ENCODE measurements around the gene FHIT. TPM values are rescaled to one million over a fixed set of nuclear protein-coding genes. Genes with fewer than 3 reads are reported as not detected.

Gene FHIT
- total RNA-seq, 1 experiment from 2014 or later = 9.8 TPM

- no peaks in the 10 kb centered on the region for H3K9me2 ChIP-seq (ENCODE audit: insufficient read depth)
- H3K9me3 ChIP-seq (ENCODE audit: insufficient read depth, low read depth) = no peaks in the 10 kb centered on the region
- intact Hi-C loops (cut with micrococcal nuclease; ENCODE audit: unreplicated experiment) = no loop called here
- no peaks in the 10 kb centered on the region for H3K4me1 ChIP-seq (replicated peaks; ENCODE audit: insufficient read depth)
- TF ChIP-seq EZH2 (IDR thresholded peaks at IDR 0.05; ENCODE audit: low read depth) (no peak), CTCF (conservative IDR thresholded peaks at IDR 0.05) (no peak)
- H3K4me3 ChIP-seq = no peak overlapping the region
- no peaks in the 10 kb centered on the region for H3K79me2 ChIP-seq (ENCODE audit: low read depth)
- no peak for DNase-seq
- H3F3A ChIP-seq (ENCODE audit: insufficient read depth, low read depth) = no peaks in the 10 kb centered on the region
- no peak overlapping the region for H2AFZ ChIP-seq
- no TSS peak for BruUV-seq (replicated peaks)
- H3K4me2 ChIP-seq = no peak overlapping the region
- no peak overlapping the region for H3K27ac ChIP-seq
- no peaks in the 10 kb centered on the region for H3K27me3 ChIP-seq (ENCODE audit: insufficient read depth, low read depth)
- H4K20me1 ChIP-seq (ENCODE audit: insufficient read depth) = no peaks in the 10 kb centered on the region
- POLR2A ChIA-PET (ENCODE audit: unreplicated experiment) = no interaction called here
- CTCF ChIA-PET = no interaction called here
- H3K36me3 ChIP-seq (ENCODE audit: low read depth) = no peaks in the 10 kb centered on the region
These were observed 458.9 kb downstream of the FHIT start for GRCh38 chr3:60792249-60792852.

GRCh38 chr3:60788185-60788584 lies 463.1 kb downstream of the FHIT start:
- Histone ChIP-seq H3K36me3 (ENCODE audit: low read depth) (no peaks in the 10 kb centered on the region), H4K20me1 (ENCODE audit: insufficient read depth) (no peaks in the 10 kb centered on the region), H2AFZ (no peak overlapping the region), H3K79me2 (ENCODE audit: low read depth) (no peaks in the 10 kb centered on the region), H3K9me3 (ENCODE audit: insufficient read depth, low read depth) (no peaks in the 10 kb centered on the region), H3K4me3 (no peak overlapping the region), H3K27ac (no peak overlapping the region), H3K4me2 (no peak overlapping the region), H3K9me2 (ENCODE audit: insufficient read depth) (no peaks in the 10 kb centered on the region), H3K4me1 (replicated peaks; ENCODE audit: insufficient read depth) (no peaks in the 10 kb centered on the region), H3K27me3 (ENCODE audit: insufficient read depth, low read depth) (no peaks in the 10 kb centered on the region), H3F3A (ENCODE audit: insufficient read depth, low read depth) (no peaks in the 10 kb centered on the region)
- intact Hi-C loops (cut with micrococcal nuclease; ENCODE audit: unreplicated experiment) = no loop called here
- ChIA-PET POLR2A (ENCODE audit: unreplicated experiment) (no interaction called here), CTCF (no interaction called here)
- BruUV-seq (replicated peaks) = no TSS peak
- TF ChIP-seq EZH2 (IDR thresholded peaks at IDR 0.05; ENCODE audit: low read depth) (no peak), CTCF (conservative IDR thresholded peaks at IDR 0.05) (no peak)
- no peak for DNase-seq

GRCh38 chr3:60781935-60782334 lies 469.3 kb downstream of the FHIT start:
- TF ChIP-seq CTCF (conservative IDR thresholded peaks at IDR 0.05) = no peak
- no peak for TF ChIP-seq EZH2 (IDR thresholded peaks at IDR 0.05; ENCODE audit: low read depth)
- Histone ChIP-seq H3K27ac (no peak overlapping the region), H3K36me3 (ENCODE audit: low read depth) (no peaks in the 10 kb centered on the region), H3K9me2 (ENCODE audit: insufficient read depth) (no peaks in the 10 kb centered on the region), H3F3A (ENCODE audit: insufficient read depth, low read depth) (no peaks in the 10 kb centered on the region), H3K9me3 (ENCODE audit: insufficient read depth, low read depth) (no peaks in the 10 kb centered on the region), H2AFZ (no peak overlapping the region), H3K4me1 (replicated peaks; ENCODE audit: insufficient read depth) (no peaks in the 10 kb centered on the region), H3K27me3 (ENCODE audit: insufficient read depth, low read depth) (no peaks in the 10 kb centered on the region), H3K4me3 (no peak overlapping the region), H3K79me2 (ENCODE audit: low read depth) (no peaks in the 10 kb centered on the region), H4K20me1 (ENCODE audit: insufficient read depth) (no peaks in the 10 kb centered on the region), H3K4me2 (no peak overlapping the region)
- no TSS peak for BruUV-seq (replicated peaks)
- ChIA-PET CTCF (no interaction called here), POLR2A (ENCODE audit: unreplicated experiment) (interaction anchor here (0.7 kb wide), 1 partner anchor 350 kb away, joined by 4 read pairs; no protein-coding TSS in a partner anchor)
- DNase-seq = no peak
- intact Hi-C loops (cut with micrococcal nuclease; ENCODE audit: unreplicated experiment) = no loop called here

Data from PC-9 (cell line).